Stimulated activated naive CD8-positive, alpha-beta T cell treated with anti-CD3 and anti-CD28 coated beads, Interleukin-15, amount 100 ng/mL, for 72 hours (primary cell): ENCODE results near the gene FAAP20.

Experiments used
- ATAC-seq: fragments of 150-1000 bp; cut with Tn5 transposase; 2 replicates; pipeline ENCODE4 v1.10.0; 2021; ENCODE audit warnings: mild to moderate bottlenecking, moderate library complexity
- DNase-seq, 2 donors: peaks; one replicate each; pipeline ENCODE4 v3.0.0; 2021 to 2022
- H3K27ac Mint-ChIP-seq, 2 donors: one replicate each; pipeline ENCODE4 v1.8.0; 2022; ENCODE audit warnings: mild to moderate bottlenecking in 2 of 2, mixed read lengths in 2 of 2, moderate library complexity in 2 of 2
- H3K27me3 Mint-ChIP-seq: one replicate; pipeline ENCODE4 v1.8.0; 2022; ENCODE audit warnings: mixed read lengths
- H3K4me1 Mint-ChIP-seq: one replicate; pipeline ENCODE4 v1.8.0; 2022; ENCODE audit warnings: mild to moderate bottlenecking, mixed read lengths
- H3K4me3 Mint-ChIP-seq, 2 donors: one replicate each; pipeline ENCODE4 v1.8.0; 2022; ENCODE audit warnings: mild to moderate bottlenecking in 2 of 2, mixed read lengths in 2 of 2, moderate library complexity in 1 of 2
- H3K9me3 Mint-ChIP-seq, 2 donors: one replicate each; pipeline ENCODE4 v1.8.0; 2022; ENCODE audit warnings: mixed read lengths in 2 of 2

Gene FAAP20

DNA sequence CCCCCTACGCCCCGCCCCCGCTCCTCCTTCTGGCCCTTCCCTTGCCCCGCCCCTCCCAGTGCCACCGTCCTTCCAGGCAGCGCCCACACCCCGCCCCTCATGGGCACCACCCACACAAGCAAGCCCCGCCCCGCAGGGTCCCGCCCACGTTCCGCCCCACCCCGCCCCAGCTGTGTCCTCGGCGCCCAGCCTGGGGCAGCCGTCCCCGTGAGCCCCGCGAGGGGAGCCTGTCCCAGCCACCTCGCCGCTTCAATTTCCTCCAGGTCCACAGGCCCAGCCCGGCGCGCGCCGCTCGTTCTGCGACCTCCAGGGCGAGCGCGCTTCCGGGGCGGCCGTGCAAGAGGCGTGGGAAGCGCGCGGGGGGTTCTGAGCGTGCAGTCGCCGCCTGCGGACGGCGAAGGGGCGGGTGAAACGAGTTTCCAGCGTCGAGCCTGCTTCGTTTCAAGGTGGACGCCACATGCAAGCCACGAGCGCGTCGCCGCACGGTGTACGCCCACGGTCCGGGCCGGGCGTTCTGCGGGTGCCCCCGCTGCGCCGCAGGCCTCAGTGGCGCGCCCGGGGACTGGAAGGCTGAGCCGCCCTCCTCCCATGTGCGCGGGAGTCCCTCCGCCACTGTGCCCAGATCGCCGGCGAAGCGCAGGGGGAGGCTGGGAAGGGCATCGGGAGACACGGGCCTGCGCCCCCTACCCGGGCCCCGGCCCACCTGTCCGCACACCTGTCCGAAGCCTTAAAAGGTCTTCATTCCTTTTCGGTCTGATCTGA, 10.8 kb upstream of the FAAP20 start:
- H3K27ac Mint-ChIP-seq, result no peak overlapping the region

GRCh38 chr1:2204415-2205190, 10.0 kb upstream of the FAAP20 start:
- Mint-ChIP-seq H3K27ac (no peak overlapping the region), H3K4me3 (peak overlapping the region in 1 of 2 donors; percentile 69), H3K27me3 (no peaks in the 10 kb centered on the region), H3K4me1 (peaks cover 21% of the 10 kb centered on the region), H3K9me3 (no peaks in the 10 kb centered on the region)
- ATAC-seq (peak; percentile 39), DNase-seq (peak in 1 of 2 donors; percentile 60)

More for the DNA sequence above, 10.8 kb upstream of the FAAP20 start:
- peak; percentile 90 to 92 for DNase-seq
- H3K4me3 Mint-ChIP-seq, result peak overlapping the region; percentile 69 to 81
- H3K4me1 Mint-ChIP-seq, result peaks cover 14% of the 10 kb centered on the region
- H3K9me3 Mint-ChIP-seq, result no peaks in the 10 kb centered on the region
- peak; percentile 82 for ATAC-seq
- H3K27me3 Mint-ChIP-seq, result no peaks in the 10 kb centered on the region

GRCh38 chr1:2203671-2204414, 9.3 kb upstream of the FAAP20 start:
- Mint-ChIP-seq H3K4me3 (peak overlapping the region in 1 of 2 donors; percentile 69), H3K9me3 (no peaks in the 10 kb centered on the region), H3K27ac (no peak overlapping the region), H3K4me1 (peaks cover 29% of the 10 kb centered on the region), H3K27me3 (no peaks in the 10 kb centered on the region)
- ATAC-seq (no peak), DNase-seq (no peak)

DNA sequence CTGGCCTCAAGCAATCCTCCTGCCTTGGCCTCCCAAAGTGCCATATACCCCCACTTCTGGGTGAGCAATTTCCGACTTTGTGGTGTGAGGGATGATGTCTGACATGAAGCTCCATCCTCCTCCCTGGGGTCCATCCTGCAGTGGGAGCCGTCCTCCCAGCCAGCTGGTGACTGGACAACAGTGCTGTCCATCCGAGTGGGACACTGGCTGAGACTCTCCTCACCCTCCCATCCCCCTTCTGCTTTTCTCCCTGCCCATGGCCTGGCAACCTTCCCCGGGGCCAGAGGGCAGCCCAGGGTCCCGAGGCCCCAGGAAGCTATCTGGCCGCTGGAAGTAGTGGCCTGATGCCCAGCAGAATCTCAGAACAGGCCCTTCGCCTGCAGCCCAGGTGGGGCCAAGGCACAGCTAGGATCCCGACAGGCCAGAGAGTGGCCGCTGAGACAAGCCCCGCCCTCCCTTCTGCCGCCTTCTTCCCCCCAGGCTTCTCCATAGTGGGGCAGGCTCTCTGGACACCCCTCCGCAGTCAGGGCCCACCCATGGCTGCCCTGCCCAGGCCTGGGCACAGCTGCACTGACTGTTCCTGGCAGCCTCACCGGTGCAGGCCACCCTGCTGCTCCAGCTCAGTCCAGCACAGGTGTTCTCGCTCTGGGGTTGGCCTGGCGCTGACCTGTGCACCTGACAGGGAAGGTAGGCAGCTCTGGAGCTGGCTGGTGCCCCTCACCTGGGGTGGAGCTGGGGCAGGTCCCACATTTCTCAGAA, 8.4 kb upstream of the FAAP20 start:
- Mint-ChIP-seq H3K4me3 (peak overlapping the region in 1 of 2 donors; percentile 31), H3K27me3 (no peaks in the 10 kb centered on the region), H3K27ac (no peak overlapping the region), H3K9me3 (no peaks in the 10 kb centered on the region), H3K4me1 (peaks cover 37% of the 10 kb centered on the region)
- no peak for DNase-seq
- no peak for ATAC-seq

DNA sequence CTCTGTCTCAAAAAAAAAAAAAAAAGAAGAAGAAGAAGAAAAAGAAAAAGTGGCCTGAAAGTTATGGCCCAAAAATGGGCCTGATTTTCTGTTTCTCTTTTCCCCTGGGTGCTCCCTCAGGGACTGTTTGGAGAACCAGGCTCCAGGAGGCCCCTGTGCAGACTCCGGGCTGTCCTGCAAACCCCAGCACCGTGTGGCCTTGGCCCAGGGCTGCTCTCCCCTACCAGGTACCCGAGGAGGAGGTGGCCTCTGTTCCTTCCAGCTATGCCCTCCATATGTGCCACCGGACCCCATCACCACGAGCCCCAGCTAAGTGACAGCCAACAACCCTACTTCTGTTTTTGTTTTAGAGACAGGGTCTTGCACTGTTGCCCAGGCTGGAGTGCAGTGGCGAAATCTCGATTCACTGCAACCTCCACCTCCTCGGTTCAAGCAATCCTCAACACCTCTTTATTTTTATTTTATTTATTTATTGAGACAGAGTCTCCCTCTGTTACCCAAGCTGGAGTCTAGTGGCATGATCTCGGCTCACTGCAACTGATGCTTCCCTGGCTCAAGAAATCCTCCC, 7.5 kb upstream of the FAAP20 start:
- Mint-ChIP-seq H3K4me1 (peaks cover 39% of the 10 kb centered on the region), H3K27me3 (no peaks in the 10 kb centered on the region), H3K9me3 (no peaks in the 10 kb centered on the region), H3K4me3 (no peak overlapping the region), H3K27ac (no peak overlapping the region)
- ATAC-seq, result no peak
- DNase-seq, result no peak

GRCh38 chr1:2201062-2201461, 6.5 kb upstream of the FAAP20 start:
- Mint-ChIP-seq H3K4me3 (no peak overlapping the region), H3K9me3 (no peaks in the 10 kb centered on the region), H3K27me3 (no peaks in the 10 kb centered on the region), H3K27ac (no peak overlapping the region), H3K4me1 (peaks cover 39% of the 10 kb centered on the region)
- no peak for ATAC-seq
- no peak for DNase-seq

- DNase-seq (no peak), ATAC-seq (no peak)
- H3K27ac Mint-ChIP-seq, result no peak overlapping the region
- H3K4me1 Mint-ChIP-seq, result peaks cover 46% of the 10 kb centered on the region
- H3K27me3 Mint-ChIP-seq, result no peaks in the 10 kb centered on the region
- no peaks in the 10 kb centered on the region for H3K9me3 Mint-ChIP-seq
- H3K4me3 Mint-ChIP-seq, result peak overlapping the region; percentile 96
These were observed 5.9 kb upstream of the FAAP20 start for GRCh38 chr1:2200308-2200943.

DNA sequence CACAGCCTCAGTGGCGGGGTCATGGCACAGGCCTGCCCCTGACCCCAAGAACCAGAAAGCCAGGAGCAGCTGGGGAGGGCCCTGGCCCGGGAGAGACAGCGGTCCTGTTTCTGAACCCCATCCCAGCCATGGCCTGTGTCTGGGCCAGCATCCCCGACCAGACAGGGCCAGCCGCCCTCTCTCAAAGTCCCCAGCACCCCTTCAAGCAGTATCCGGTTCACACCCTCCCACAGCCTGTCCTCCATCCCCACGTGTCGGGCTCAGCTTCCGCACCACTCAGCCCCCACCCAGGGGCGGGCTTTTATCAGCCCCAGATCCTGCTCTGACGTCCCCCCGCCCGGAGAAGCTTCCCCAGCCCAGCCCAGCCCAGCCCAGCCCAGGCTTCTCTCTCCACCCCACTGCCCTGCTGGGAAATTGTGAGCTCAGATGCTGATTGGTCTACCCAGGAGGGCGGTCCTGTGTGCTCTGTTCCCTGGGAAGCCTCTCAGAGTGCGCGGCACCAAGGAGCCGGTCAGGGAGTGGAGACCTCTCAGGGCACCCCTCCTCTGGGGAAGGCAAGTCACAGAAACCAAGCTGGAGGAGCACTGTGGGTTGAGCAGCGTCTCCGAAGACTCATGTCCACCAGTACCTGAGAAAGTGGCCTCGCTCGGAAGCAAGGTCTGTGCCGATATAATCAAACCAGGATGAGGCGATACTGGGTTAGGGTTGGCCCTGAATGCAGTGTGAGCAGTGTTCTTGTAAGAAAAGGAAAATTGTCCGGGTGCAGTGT, 4.7 kb upstream of the FAAP20 start:
- DNase-seq (peak; percentile 73 to 88), ATAC-seq (peak; percentile 77)
- Mint-ChIP-seq H3K4me3 (peak overlapping the region; percentile 96), H3K27ac (peak overlapping the region; percentile 91 to 94), H3K9me3 (no peaks in the 10 kb centered on the region), H3K4me1 (peaks cover 45% of the 10 kb centered on the region), H3K27me3 (no peaks in the 10 kb centered on the region)

DNA sequence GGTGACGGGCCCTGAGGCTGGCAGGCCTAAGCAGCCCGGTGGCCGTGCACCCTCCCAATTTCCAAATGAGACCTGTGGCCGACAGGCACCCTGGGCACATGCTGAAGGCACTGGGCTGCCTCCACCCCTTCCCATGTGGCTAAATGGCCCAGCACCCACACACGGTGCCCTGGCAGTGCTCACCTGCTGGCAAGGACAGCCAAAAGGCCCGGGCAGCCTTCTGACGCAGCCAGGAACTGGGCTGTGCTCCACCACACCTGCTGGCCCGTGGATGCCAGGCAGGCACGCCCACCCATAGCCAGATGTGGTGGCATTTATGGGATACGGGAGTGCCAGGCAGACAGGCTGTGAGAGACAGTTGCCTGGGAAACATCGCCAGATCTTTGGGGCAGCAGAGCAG, 4.0 kb upstream of the FAAP20 start:
- no peak for ATAC-seq
- Mint-ChIP-seq H3K27ac (peak overlapping the region in 1 of 2 donors; percentile 91), H3K27me3 (no peaks in the 10 kb centered on the region), H3K9me3 (no peaks in the 10 kb centered on the region), H3K4me3 (peak overlapping the region; percentile 96), H3K4me1 (peaks cover 47% of the 10 kb centered on the region)
- no peak for DNase-seq

DNA sequence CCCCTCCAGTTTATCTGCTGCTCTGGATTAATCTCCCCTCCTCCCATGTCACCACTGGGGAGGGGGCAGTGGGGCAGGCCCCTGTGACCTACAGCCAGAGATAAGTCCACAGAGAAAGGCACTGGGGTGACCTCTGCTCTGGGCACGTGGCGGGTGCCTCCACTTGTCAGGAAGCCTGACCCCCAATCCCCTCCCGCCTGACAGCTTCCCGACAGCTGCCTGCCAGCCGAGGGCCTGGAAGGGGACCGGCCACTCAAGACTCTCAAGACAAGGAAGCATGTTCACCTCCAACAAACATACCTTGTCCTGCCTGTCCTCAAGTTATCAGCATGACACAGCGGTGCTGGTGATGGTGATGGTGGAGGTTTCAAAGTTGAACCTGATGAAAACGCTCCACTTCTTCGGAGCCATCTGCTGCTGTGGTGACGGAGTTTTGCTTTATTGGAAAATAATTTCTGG, 3.2 kb upstream of the FAAP20 start:
- no peak for DNase-seq
- H3K4me1 Mint-ChIP-seq, result peaks cover 48% of the 10 kb centered on the region
- ATAC-seq, result no peak
- H3K27ac Mint-ChIP-seq, result peak overlapping the region in 1 of 2 donors; percentile 54
- H3K9me3 Mint-ChIP-seq, result no peaks in the 10 kb centered on the region
- no peaks in the 10 kb centered on the region for H3K27me3 Mint-ChIP-seq
- H3K4me3 Mint-ChIP-seq, result no peak overlapping the region

GRCh38 chr1:2196901-2197638, 2.5 kb upstream of the FAAP20 start:
- Mint-ChIP-seq H3K4me3 (no peak overlapping the region), H3K27ac (peak overlapping the region in 1 of 2 donors; percentile 54), H3K9me3 (no peaks in the 10 kb centered on the region), H3K27me3 (no peaks in the 10 kb centered on the region), H3K4me1 (peaks cover 51% of the 10 kb centered on the region)
- DNase-seq (no peak), ATAC-seq (no peak)

DNA sequence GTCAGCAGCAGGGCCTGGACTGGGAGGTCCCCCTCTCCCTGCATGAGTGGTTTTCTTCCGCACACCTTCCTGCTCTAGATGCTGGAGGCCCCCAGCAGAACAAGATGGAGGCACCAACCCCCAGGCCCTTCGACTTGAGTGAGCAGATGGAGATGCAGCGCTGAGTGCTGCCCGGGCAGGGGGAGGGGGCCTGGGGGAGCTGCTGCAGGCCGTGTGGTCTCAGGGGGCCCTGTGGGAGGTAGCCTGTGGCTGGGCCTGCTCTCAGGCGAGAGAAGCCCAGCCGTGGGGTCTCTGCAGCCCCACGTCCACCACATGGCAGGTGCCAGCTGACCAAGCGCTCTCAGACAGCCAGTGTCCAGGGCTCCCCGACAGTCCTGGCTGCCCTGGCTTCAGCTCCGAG, 1.2 kb upstream of the FAAP20 start:
- Mint-ChIP-seq H3K4me1 (peaks cover 64% of the 10 kb centered on the region), H3K9me3 (no peaks in the 10 kb centered on the region), H3K27me3 (no peaks in the 10 kb centered on the region), H3K27ac (peak overlapping the region in 1 of 2 donors; percentile 63), H3K4me3 (peak overlapping the region in 1 of 2 donors; percentile 93)
- ATAC-seq, result no peak
- DNase-seq, result no peak
